ENCODE data around the gene PEAR1. TPM values are rescaled to one million over a fixed set of nuclear protein-coding genes. Genes with fewer than 3 reads are reported as not detected.

PEAR1 gene
- total RNA-seq, 2 experiments from 2014 or later = not detected

- H3K4me1 Mint-ChIP-seq = no peaks in the 10 kb centered on the region
- no peak overlapping the region for H3K27ac Mint-ChIP-seq
- no peaks in the 10 kb centered on the region for H3K27me3 Mint-ChIP-seq
- DNase-seq = no peak
- H3K9me3 Mint-ChIP-seq = no peaks in the 10 kb centered on the region
- H3K36me3 Mint-ChIP-seq = no peaks in the 10 kb centered on the region
- H3K4me3 Mint-ChIP-seq = no peak overlapping the region
These were observed 46.3 kb downstream of the PEAR1 start for GRCh38 chr1:156939786-156940334.

GRCh38 chr1:156941675-156942074 is 48.2 kb downstream of the PEAR1 start:
- Mint-ChIP-seq H3K36me3 (peaks cover 3% of the 10 kb centered on the region), H3K9me3 (no peaks in the 10 kb centered on the region), H3K27me3 (no peaks in the 10 kb centered on the region), H3K4me1 (no peaks in the 10 kb centered on the region), H3K27ac (no peak overlapping the region), H3K4me3 (no peak overlapping the region)
- DNase-seq = no peak

GRCh38 chr1:156942176-156942575 is 48.7 kb downstream of the PEAR1 start:
- Mint-ChIP-seq H3K9me3 (no peaks in the 10 kb centered on the region), H3K27ac (no peak overlapping the region), H3K4me3 (no peak overlapping the region), H3K36me3 (peaks cover 3% of the 10 kb centered on the region), H3K27me3 (no peaks in the 10 kb centered on the region), H3K4me1 (no peaks in the 10 kb centered on the region)
- DNase-seq = no peak

DNA sequence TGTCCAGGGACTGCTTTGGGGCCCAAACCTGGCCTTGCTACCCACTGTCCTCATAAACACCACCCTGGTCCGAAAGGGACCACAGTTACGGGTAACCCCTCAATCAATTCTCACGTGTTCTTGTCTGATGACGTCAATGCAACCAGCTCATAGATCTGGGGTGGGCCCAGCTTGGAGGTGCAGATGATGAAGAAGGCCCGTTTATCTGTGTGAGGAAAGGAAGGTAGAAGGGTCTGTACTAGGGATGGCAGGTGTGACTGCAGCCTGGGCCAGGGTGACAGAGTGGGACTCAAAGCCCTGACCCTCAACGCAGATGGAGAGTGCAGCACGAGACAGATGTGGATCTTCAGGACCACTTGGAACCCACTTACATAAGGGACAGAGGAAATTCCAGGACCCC is 49.1 kb downstream of the PEAR1 start:
- Mint-ChIP-seq H3K36me3 (peaks cover 3% of the 10 kb centered on the region), H3K4me3 (no peak overlapping the region), H3K27ac (no peak overlapping the region), H3K27me3 (no peaks in the 10 kb centered on the region), H3K9me3 (no peaks in the 10 kb centered on the region), H3K4me1 (no peaks in the 10 kb centered on the region)
- no peak for DNase-seq

- Mint-ChIP-seq H3K4me1 (no peaks in the 10 kb centered on the region), H3K36me3 (peaks cover 3% of the 10 kb centered on the region), H3K9me3 (no peaks in the 10 kb centered on the region), H3K27me3 (no peaks in the 10 kb centered on the region), H3K4me3 (no peak overlapping the region), H3K27ac (no peak overlapping the region)
- DNase-seq = no peak
These were observed 50.2 kb downstream of the PEAR1 start for GRCh38 chr1:156943756-156944155.

DNA sequence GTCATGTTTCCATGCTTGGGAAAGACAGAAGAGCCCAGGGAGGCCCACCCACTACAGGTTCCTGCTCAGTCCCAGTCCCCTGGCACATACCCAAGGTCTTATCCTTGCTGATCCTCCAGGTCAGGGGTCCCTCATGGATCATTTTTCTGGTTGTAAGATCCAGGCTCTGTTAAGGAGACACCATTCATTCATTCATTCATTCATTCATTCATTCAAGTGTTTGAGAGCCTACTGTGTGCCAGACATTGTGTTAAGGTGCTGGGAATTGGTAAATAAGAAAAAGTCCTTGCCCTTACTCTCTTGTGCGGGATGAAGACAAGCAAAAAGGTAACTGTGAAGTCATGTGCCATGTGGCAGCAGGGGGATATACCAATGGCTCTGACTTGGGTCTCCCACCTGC is 50.8 kb downstream of the PEAR1 start:
- no peak for DNase-seq
- Mint-ChIP-seq H3K27ac (no peak overlapping the region), H3K9me3 (no peaks in the 10 kb centered on the region), H3K36me3 (peaks cover 3% of the 10 kb centered on the region), H3K27me3 (no peaks in the 10 kb centered on the region), H3K4me3 (no peak overlapping the region), H3K4me1 (no peaks in the 10 kb centered on the region)

- H3K4me1 Mint-ChIP-seq = no peaks in the 10 kb centered on the region
- no peak for DNase-seq
- no peaks in the 10 kb centered on the region for H3K9me3 Mint-ChIP-seq
- no peaks in the 10 kb centered on the region for H3K27me3 Mint-ChIP-seq
- no peak overlapping the region for H3K27ac Mint-ChIP-seq
- no peak overlapping the region for H3K4me3 Mint-ChIP-seq
- peaks cover 3% of the 10 kb centered on the region for H3K36me3 Mint-ChIP-seq
These were observed 51.3 kb downstream of the PEAR1 start for GRCh38 chr1:156944848-156945247.

GRCh38 chr1:156945881-156946661 is 52.6 kb downstream of the PEAR1 start:
- Mint-ChIP-seq H3K36me3 (peaks cover 3% of the 10 kb centered on the region), H3K27ac (no peak overlapping the region), H3K4me1 (no peaks in the 10 kb centered on the region), H3K27me3 (no peaks in the 10 kb centered on the region), H3K9me3 (no peaks in the 10 kb centered on the region), H3K4me3 (no peak overlapping the region)
- no peak for DNase-seq

DNA sequence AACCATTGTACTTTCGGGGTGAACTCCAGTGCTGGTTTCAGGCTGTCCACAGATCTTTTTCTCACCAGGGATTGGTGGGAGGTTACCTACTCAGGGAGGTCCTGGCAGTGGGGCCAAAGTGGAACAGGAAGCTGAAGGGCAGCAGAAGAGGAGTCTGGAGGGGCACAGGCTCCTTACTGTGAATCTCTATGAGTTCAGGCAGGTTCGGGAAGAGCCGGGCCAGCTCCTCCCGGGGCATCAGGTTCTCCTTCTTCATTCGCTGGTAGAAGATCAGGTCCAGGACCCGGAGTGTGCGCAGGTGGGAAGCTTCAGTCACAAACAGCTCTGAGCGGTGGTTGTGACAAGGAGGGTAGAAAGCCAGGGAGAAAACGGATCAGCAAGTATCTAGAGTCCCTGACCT is 53.6 kb downstream of the PEAR1 start:
- Mint-ChIP-seq H3K27ac (no peak overlapping the region), H3K4me3 (no peak overlapping the region), H3K9me3 (no peaks in the 10 kb centered on the region), H3K36me3 (peaks cover 3% of the 10 kb centered on the region), H3K27me3 (no peaks in the 10 kb centered on the region), H3K4me1 (no peaks in the 10 kb centered on the region)
- DNase-seq = no peak

DNA sequence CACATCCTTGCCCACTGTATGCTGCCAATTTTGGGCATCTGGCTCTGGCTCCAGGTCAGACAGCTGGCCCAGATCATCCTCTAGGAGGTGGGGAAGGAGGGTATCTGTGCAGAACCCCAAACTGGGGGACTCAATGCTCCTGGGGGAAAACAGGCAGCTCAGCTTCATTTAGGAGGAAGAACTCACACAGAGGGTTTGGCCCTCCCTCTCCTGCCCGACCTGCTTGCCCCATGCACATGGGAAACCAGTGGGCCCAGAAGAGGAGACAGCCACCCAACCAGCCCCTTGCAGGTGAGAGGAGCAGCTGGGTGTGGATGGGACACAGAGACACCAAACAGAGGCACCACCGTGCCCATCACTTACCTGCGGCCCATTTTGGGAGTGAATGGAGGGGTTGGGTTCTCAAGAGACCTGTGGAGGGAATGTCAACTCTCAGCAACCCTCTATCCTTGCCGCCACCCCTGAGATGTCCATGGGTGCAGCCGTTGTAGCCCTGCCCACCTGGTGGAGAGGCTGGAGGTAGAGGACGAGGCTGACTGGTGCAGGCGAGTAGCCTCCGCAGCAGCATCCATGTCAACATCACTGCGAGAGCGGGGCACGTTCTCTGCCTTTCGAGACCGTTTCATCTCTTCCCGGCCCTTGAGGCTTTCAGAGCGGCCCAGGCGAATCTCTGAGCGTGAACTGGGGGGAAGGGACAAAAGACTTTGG is 54.5 kb downstream of the PEAR1 start:
- no peaks in the 10 kb centered on the region for H3K27me3 Mint-ChIP-seq
- H3K4me3 Mint-ChIP-seq = no peak overlapping the region
- no peak for DNase-seq
- peaks cover 3% of the 10 kb centered on the region for H3K36me3 Mint-ChIP-seq
- H3K27ac Mint-ChIP-seq = no peak overlapping the region
- H3K4me1 Mint-ChIP-seq = no peaks in the 10 kb centered on the region
- no peaks in the 10 kb centered on the region for H3K9me3 Mint-ChIP-seq

GRCh38 chr1:156948708-156949107 is 55.2 kb downstream of the PEAR1 start:
- peaks cover 3% of the 10 kb centered on the region for H3K36me3 Mint-ChIP-seq
- DNase-seq = no peak
- no peaks in the 10 kb centered on the region for H3K4me1 Mint-ChIP-seq
- H3K4me3 Mint-ChIP-seq = no peak overlapping the region
- H3K27ac Mint-ChIP-seq = no peak overlapping the region
- H3K27me3 Mint-ChIP-seq = no peaks in the 10 kb centered on the region
- H3K9me3 Mint-ChIP-seq = no peaks in the 10 kb centered on the region

DNA sequence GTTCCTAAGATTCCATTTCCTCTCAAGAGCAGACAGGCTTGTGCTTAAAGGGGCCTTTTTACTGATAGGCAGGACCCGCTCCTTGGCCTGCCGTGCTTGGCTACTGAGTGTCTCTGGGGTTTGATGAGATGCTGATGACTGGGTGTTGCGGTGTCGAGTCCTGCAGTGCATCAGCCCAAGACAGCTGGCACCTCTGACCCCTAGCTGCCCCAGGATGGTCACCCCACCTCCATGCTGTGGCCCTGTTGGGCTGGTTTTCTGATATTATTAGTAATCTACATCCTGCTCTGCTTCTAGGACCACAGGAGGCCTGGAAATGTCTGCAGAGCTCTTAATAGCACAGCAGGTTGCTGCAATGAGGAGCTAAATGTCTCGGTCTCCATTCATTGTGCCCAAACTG is 55.6 kb downstream of the PEAR1 start:
- peaks cover 3% of the 10 kb centered on the region for H3K36me3 Mint-ChIP-seq
- no peaks in the 10 kb centered on the region for H3K4me1 Mint-ChIP-seq
- H3K4me3 Mint-ChIP-seq = no peak overlapping the region
- no peak for DNase-seq
- no peaks in the 10 kb centered on the region for H3K27me3 Mint-ChIP-seq
- no peak overlapping the region for H3K27ac Mint-ChIP-seq
- H3K9me3 Mint-ChIP-seq = no peaks in the 10 kb centered on the region

GRCh38 chr1:156951371-156951770 is 57.9 kb downstream of the PEAR1 start:
- H3K4me1 Mint-ChIP-seq = peaks cover 3% of the 10 kb centered on the region
- no peak for DNase-seq
- H3K4me3 Mint-ChIP-seq = no peak overlapping the region
- H3K27ac Mint-ChIP-seq = no peak overlapping the region
- H3K9me3 Mint-ChIP-seq = no peaks in the 10 kb centered on the region
- H3K36me3 Mint-ChIP-seq = no peaks in the 10 kb centered on the region
- H3K27me3 Mint-ChIP-seq = no peaks in the 10 kb centered on the region

GRCh38 chr1:156953571-156953970 is 60.1 kb downstream of the PEAR1 start:
- peaks cover 3% of the 10 kb centered on the region for H3K4me1 Mint-ChIP-seq
- no peak overlapping the region for H3K27ac Mint-ChIP-seq
- H3K36me3 Mint-ChIP-seq = no peaks in the 10 kb centered on the region
- DNase-seq = no peak
- no peaks in the 10 kb centered on the region for H3K27me3 Mint-ChIP-seq
- H3K9me3 Mint-ChIP-seq = no peaks in the 10 kb centered on the region
- H3K4me3 Mint-ChIP-seq = no peak overlapping the region

DNA sequence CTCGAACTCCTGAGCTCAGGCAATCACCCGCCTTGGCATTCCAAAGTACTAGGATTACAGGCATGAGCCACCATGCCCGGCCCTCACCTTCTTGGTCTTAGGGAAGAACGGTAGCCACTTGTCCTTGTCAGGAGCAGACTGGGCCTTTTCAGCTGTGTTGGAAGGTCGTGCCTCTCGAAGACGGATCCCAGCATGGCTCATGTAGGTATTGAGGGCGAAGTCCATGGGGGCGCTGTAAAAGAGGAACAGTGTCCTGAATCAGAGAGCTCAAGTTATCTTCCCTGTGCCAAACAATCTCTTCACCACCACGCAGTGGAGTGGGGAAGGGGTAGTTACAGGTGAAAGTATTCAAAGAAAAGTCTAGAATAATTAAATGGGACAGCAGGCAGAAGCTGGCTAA is 62.8 kb downstream of the PEAR1 start:
- H3K4me3 Mint-ChIP-seq = no peak overlapping the region
- H3K9me3 Mint-ChIP-seq = no peaks in the 10 kb centered on the region
- no peaks in the 10 kb centered on the region for H3K36me3 Mint-ChIP-seq
- no peaks in the 10 kb centered on the region for H3K27me3 Mint-ChIP-seq
- no peak overlapping the region for H3K27ac Mint-ChIP-seq
- H3K4me1 Mint-ChIP-seq = peaks cover 3% of the 10 kb centered on the region
- no peak for DNase-seq

- Mint-ChIP-seq H3K36me3 (no peaks in the 10 kb centered on the region), H3K4me3 (no peak overlapping the region), H3K27me3 (no peaks in the 10 kb centered on the region), H3K9me3 (no peaks in the 10 kb centered on the region), H3K27ac (no peak overlapping the region), H3K4me1 (peaks cover 12% of the 10 kb centered on the region)
- no peak for DNase-seq
These were observed 64.1 kb downstream of the PEAR1 start for GRCh38 chr1:156957634-156958033.

All from activated naive CD8-positive, alpha-beta T cell treated with anti-CD3 and anti-CD28 coated beads for 36 hours (primary cell).